ENCODE data around the gene LPP. TPM values are rescaled to one million over a fixed set of nuclear protein-coding genes. Genes with fewer than 3 reads are reported as not detected.
A peak's percentile ranks its signal among the peaks of the same experiment; 100 is the strongest.
"Not testable (repeated sequence)": the region's sequence is repeated elsewhere in the genome, so short reads cannot be mapped to it uniquely, and the experiment has no call there.

LPP gene
- total RNA-seq, 8 experiments from 2014 or later, result 6.0 to 77.8 (median 15.4) TPM

DNA sequence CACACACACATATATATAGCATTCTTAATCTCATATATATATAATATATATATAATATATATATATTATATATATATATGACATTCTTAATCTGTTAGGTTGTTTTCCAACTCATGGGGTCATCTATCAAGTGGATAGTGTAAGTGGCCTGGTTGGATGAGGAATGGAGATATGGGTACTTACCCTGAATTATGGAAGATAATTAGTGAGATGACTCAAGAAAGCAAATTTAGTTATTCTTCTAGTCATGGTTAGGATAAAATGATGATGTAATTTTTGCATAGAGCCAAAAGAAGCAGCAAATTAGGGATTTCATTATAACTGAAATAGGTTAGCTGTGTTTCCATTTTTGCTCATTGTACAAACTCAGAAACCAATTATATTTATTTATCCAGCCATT is 448.2 kb downstream of the LPP start:
- Histone ChIP-seq H3K27ac (no peak overlapping the region), H3K4me1 (replicated peaks in 1 of 2) (peaks cover 6 to 10% of the 10 kb centered on the region in 2 donors), H3K4me3 (no peak overlapping the region)
- in situ Hi-C loops (cut with MboI; ENCODE audit: low pct_unique_long_range_greater_than_20kb in 2 of 9, low sequenced_read_pairs in 9 of 9, unreplicated experiment in 9 of 9), result no loop called here
- no peak for ATAC-seq (replicated peaks in 6 of 8)

DNA sequence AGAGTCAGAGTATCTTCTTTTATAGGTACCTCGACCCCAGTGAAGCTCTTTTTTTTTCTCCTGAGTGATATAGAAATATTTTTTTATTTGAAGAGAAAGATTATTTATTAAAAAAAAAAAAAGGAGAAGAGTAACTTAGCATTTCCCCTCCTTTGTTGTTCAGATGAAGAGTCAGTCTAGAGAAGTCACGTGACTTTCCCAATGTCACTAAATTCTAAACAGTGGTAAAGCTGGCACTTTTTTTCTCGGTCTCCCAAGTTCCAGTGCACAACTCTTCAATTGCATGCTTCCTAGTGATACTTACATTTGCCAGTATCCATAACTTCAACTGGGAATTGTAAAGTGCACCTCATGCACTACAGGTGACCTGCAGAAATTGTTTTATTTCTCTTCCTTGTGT is 448.7 kb downstream of the LPP start:
- peaks cover 6 to 10% of the 10 kb centered on the region in 2 donors for H3K4me1 ChIP-seq (replicated peaks in 1 of 2)
- 75 to 100% (median 90%) methylated on average over 1 to 3 of the region's 3 CpGs; no CpG with 5 or more reads in 1 of the 10 experiments for WGBS, 10 experiments
- no peak overlapping the region for H3K4me3 ChIP-seq
- in situ Hi-C loops (cut with MboI; ENCODE audit: low pct_unique_long_range_greater_than_20kb in 2 of 9, low sequenced_read_pairs in 9 of 9, unreplicated experiment in 9 of 9), result no loop called here
- ATAC-seq (replicated peaks in 6 of 8), result no peak
- no peak overlapping the region for H3K27ac ChIP-seq

DNA sequence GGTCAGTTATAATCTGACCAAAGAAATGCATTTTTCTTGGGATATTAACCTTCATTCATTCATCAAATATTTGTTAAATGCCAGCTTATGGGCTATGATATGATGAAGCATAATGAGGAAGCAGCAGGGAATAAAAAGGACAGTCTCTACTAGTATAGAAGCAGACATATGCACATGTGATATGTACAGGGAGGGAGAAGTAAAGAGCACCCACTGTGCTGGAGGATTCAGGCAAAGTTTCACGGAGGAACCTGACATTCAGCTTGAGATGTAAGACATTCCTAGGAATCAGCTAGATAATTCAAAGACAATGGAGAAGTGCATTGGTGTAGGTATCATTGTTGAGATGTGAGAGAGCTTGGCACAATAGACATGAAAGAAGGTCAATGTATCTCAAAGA is 450.7 kb downstream of the LPP start:
- ATAC-seq (replicated peaks in 6 of 8), result no peak
- WGBS, 10 experiments, result 20 to 100% (median 94%) methylated on average over 1 of the region's 1 CpG; no CpG with 5 or more reads in 6 of the 10 experiments
- in situ Hi-C loops (cut with MboI; ENCODE audit: low pct_unique_long_range_greater_than_20kb in 2 of 9, low sequenced_read_pairs in 9 of 9, unreplicated experiment in 9 of 9), result no loop called here
- Histone ChIP-seq H3K4me3 (no peak overlapping the region), H3K27ac (no peak overlapping the region), H3K4me1 (replicated peaks in 1 of 2) (peaks cover 3% of the 10 kb centered on the region in 2 donors)

DNA sequence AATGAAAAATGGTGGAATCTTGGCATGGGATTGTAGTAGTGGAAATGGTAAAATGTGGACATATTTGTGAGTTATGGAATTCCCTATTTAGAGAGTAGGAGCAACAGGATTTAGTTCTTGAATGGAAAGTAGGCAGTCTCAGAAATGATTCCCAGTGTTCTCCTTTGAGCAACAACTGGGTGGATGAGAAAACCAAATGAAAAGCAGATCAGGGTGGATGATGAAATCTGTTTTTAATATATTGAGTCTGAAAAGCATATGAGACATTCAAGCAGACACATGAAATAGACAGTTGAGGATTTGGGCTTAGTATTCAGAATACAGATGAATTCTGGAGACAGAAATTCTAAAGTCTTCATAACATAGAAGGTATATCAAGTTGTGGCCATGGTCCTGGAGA is 451.3 kb downstream of the LPP start:
- H3K27ac ChIP-seq, result no peak overlapping the region
- in situ Hi-C loops (cut with MboI; ENCODE audit: low pct_unique_long_range_greater_than_20kb in 2 of 9, low sequenced_read_pairs in 9 of 9, unreplicated experiment in 9 of 9), result no loop called here
- peaks cover 2 to 3% of the 10 kb centered on the region in 2 donors for H3K4me1 ChIP-seq (replicated peaks in 1 of 2)
- H3K4me3 ChIP-seq, result no peak overlapping the region
- peak in 2 of 8 experiments; percentile 45 to 61 for ATAC-seq (replicated peaks in 6 of 8)

DNA sequence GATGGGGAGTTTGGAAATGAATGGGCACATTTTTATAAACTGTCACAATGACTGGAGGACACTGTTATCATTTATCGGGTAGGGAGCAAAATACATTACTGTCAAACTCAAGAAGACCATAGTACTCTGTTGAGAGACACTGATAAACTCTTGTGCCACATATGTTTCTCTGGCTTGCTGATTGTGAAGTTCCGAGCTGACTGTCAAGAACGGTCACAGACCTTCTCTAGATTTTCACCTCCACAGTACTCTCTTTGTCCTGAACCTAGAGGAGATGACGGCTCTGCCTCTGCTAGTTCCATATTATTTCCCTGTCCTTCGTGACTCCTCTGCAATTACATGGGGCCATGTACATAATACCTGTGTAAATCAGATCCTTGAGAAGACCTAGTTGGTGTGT is 451.9 kb downstream of the LPP start:
- ATAC-seq (replicated peaks in 6 of 8), result no peak
- in situ Hi-C loops (cut with MboI; ENCODE audit: low pct_unique_long_range_greater_than_20kb in 2 of 9, low sequenced_read_pairs in 9 of 9, unreplicated experiment in 9 of 9), result no loop called here
- 68 to 100% (median 86%) methylated on average over 1 to 5 of the region's 5 CpGs; no CpG with 5 or more reads in 2 of the 10 experiments for WGBS, 10 experiments
- Histone ChIP-seq H3K4me1 (replicated peaks in 1 of 2) (peaks cover 2 to 3% of the 10 kb centered on the region in 2 donors), H3K27ac (no peak overlapping the region), H3K4me3 (no peak overlapping the region)

DNA sequence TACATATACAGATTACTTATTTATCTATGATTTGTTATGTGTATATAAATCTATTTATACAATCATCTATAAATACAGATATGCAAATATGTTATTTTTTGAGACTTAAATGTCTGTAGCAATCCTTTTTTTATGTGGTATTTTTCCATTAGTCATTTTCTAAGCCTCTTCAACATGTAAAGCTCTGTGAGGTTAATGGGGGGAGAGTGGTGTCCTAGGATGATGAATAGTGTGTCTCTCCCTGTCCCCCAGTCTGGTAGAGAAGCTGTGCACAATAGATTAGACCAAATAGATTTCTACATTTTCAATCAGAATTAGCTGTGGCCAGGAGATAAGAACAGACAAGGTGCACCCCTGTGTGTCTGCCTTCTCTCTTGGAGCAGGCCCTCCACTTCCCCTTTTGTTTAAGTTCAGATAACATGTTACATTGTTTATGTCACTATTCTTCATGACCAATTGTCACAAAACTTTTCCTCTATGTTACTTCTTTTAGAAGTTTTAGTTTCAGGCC is 453.9 kb downstream of the LPP start:
- H3K27ac ChIP-seq, result no peak overlapping the region
- in situ Hi-C loops (cut with MboI; ENCODE audit: low pct_unique_long_range_greater_than_20kb in 2 of 9, low sequenced_read_pairs in 9 of 9, unreplicated experiment in 9 of 9), result no loop called here
- H3K4me1 ChIP-seq (replicated peaks in 1 of 2), result peaks cover 2 to 3% of the 10 kb centered on the region in 2 donors
- no peak for ATAC-seq (replicated peaks in 6 of 8)
- H3K4me3 ChIP-seq, result no peak overlapping the region

DNA sequence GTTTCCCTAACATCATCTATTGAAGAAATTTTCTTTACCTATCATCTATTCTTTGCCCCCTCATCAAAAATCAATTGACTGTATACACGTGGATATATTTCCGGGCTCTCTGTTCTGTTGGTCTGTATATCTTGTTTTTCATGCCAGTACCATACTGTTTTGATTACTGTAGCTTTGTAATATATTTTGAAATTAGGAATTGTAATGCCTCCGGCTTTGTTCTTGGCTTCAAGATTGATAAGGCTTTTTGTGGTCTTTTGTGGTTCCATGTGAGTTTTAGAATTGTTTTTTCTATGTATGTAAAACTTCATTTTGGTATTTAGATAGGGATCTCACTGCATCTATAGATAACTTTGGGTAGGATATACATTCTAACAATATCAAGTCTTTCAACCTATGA is 454.4 kb downstream of the LPP start:
- no peak for ATAC-seq (replicated peaks in 6 of 8)
- in situ Hi-C loops (cut with MboI; ENCODE audit: low pct_unique_long_range_greater_than_20kb in 2 of 9, low sequenced_read_pairs in 9 of 9, unreplicated experiment in 9 of 9), result no loop called here
- H3K4me3 ChIP-seq, result no peak overlapping the region
- H3K27ac ChIP-seq, result no peak overlapping the region
- 78 to 100% (median 96%) methylated on average over 2 to 3 of the region's 3 CpGs; no CpG with 5 or more reads in 1 of the 10 experiments for WGBS, 10 experiments
- peaks cover 2 to 3% of the 10 kb centered on the region in 2 donors for H3K4me1 ChIP-seq (replicated peaks in 1 of 2)

DNA sequence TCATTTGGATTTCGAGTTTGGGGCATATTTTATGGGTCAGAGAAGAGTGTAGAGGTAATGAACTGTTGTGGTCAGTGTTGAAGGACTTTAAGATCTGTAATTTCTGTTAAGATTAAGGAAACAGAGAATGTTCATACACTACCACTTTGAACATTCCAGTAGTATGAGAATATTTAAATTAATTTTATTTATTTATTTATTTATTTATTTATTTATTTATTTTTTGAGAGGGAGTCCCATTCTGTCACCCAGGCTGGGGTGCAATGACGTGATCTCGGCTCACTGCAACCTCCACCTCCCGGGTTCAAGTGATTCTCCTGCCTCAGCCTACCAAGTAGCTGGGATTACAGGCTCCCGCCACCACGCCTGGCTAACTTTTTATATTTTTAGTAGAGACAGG is 459.8 kb downstream of the LPP start:
- in situ Hi-C loops (cut with MboI; ENCODE audit: low pct_unique_long_range_greater_than_20kb in 2 of 9, low sequenced_read_pairs in 9 of 9, unreplicated experiment in 9 of 9); H3K4me1 ChIP-seq (replicated peaks in 1 of 2); ATAC-seq (replicated peaks in 6 of 8); H3K4me3 ChIP-seq; H3K27ac ChIP-seq: not testable (repeated sequence)
- 56 to 100% (median 87%) methylated on average over 1 to 4 of the region's 6 CpGs; no CpG with 5 or more reads in 2 of the 10 experiments for WGBS, 10 experiments

DNA sequence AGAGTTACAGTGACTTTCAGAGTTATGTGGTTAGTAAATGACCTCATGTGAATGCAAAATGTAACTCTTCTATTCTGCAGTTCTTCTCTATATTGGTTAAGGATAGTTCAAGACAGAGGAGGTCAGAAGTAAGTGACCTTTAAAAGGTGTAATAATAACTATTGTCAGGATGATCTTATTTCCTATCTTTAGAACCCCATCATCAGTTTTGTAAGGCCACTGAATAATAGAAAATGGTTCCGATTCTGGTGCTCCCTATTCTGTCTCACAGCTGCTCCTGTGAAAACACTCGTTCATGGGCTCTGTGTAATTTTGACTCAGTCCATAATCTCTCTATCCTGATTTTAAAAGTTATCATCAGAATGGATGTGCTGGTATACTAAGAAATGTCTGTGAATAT is 463.3 kb downstream of the LPP start:
- Histone ChIP-seq H3K4me1 (replicated peaks in 1 of 2) (no peaks in the 10 kb centered on the region), H3K27ac (no peak overlapping the region), H3K4me3 (no peak overlapping the region)
- ATAC-seq (replicated peaks in 6 of 8), result no peak
- in situ Hi-C loops (cut with MboI; ENCODE audit: low pct_unique_long_range_greater_than_20kb in 2 of 9, low sequenced_read_pairs in 9 of 9, unreplicated experiment in 9 of 9), result no loop called here
- WGBS, 10 experiments, result 17 to 100% (median 93%) methylated on average over 1 to 2 of the region's 2 CpGs; no CpG with 5 or more reads in 2 of the 10 experiments

DNA sequence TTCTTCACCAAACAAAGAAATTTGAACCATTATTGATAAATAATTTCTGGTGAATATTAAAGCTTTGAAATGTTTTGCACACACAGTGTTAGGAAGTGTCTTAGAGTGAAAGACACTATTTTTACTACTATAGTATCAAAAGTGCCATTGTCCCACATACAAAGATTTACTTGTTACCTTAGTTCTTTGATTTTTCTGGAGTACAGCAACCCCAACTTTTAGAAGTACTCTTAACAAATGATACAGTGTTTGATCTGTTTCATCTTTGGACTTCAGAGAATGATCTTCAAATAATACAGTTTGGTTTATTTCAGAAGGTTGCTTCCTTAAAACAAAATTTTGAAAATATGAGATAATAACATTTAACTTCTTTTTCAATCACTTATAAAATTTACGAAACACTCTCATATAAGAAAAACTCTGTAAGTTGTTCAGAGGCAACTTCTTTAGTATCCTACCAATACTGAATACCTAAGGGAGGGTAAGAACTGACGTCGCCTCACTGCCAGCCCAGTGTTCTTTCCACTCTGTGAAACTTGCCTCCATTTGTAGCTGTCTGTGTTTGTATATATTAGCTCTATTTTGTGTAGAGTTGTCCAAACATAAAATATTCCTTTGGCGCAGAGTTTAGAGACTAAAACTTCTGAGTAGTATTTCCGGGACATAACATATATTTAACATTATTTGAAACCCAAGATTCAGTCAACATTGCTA is 464.2 kb downstream of the LPP start:
- no peaks in the 10 kb centered on the region for H3K4me1 ChIP-seq (replicated peaks in 1 of 2)
- 90 to 100% (median 96%) methylated on average over 2 to 5 of the region's 5 CpGs for WGBS, 10 experiments
- in situ Hi-C loops (cut with MboI; ENCODE audit: low pct_unique_long_range_greater_than_20kb in 2 of 9, low sequenced_read_pairs in 9 of 9, unreplicated experiment in 9 of 9), result no loop called here
- H3K27ac ChIP-seq, result no peak overlapping the region
- H3K4me3 ChIP-seq, result no peak overlapping the region
- no peak for ATAC-seq (replicated peaks in 6 of 8)

DNA sequence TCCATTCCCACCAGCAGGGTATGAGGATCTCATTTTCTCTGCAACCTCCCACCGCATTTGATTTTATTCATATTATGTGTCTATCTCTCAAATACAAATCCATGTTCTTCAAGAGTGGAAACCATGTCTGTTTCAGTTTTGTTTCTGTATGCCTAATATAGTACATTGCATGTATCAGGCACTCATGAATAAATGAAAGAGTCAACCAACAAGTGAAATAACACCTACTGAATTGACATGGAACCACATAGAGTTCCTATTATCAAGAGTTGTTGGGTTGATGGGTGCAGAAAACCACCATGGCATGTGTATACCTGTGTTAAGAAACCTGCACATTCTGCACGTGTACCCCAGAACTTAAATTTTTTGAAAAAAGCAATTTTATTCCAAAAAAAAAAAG is 466.8 kb downstream of the LPP start:
- in situ Hi-C loops (cut with MboI; ENCODE audit: low pct_unique_long_range_greater_than_20kb in 2 of 9, low sequenced_read_pairs in 9 of 9, unreplicated experiment in 9 of 9), result no loop called here
- H3K4me1 ChIP-seq (replicated peaks in 1 of 2), result no peaks in the 10 kb centered on the region
- no peak for ATAC-seq (replicated peaks in 6 of 8)
- no peak overlapping the region for H3K4me3 ChIP-seq
- no peak overlapping the region for H3K27ac ChIP-seq
- 89 to 100% (median 100%) methylated on average over 1 to 2 of the region's 2 CpGs; no CpG with 5 or more reads in 3 of the 10 experiments for WGBS, 10 experiments

DNA sequence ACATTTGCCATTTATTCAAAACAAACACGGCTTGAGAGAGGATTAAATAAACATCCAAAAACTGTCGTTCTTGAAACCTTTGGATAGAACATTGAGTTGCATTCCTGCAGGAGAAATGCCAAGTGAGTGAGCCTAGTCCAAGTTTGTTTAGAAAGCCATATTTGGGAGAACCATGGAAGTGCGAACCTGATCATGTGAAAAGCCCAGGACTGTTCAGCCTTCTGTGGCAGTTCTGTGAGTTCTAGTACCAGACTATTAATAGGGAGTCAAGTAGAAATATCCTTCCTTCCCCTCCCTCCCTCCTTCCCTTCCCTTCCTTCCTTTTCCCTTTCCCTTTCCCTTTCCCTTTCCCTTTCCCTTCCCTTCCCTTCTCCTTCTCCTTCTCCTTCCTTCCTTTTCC is 470.4 kb downstream of the LPP start:
- Histone ChIP-seq H3K4me3 (no peak overlapping the region), H3K27ac (no peak overlapping the region), H3K4me1 (replicated peaks in 1 of 2) (no peaks in the 10 kb centered on the region)
- in situ Hi-C loops (cut with MboI; ENCODE audit: low pct_unique_long_range_greater_than_20kb in 2 of 9, low sequenced_read_pairs in 9 of 9, unreplicated experiment in 9 of 9), result no loop called here
- 0 to 100% (median 76%) methylated on average over 1 to 3 of the region's 3 CpGs for WGBS, 10 experiments
- ATAC-seq (replicated peaks in 6 of 8), result no peak

DNA sequence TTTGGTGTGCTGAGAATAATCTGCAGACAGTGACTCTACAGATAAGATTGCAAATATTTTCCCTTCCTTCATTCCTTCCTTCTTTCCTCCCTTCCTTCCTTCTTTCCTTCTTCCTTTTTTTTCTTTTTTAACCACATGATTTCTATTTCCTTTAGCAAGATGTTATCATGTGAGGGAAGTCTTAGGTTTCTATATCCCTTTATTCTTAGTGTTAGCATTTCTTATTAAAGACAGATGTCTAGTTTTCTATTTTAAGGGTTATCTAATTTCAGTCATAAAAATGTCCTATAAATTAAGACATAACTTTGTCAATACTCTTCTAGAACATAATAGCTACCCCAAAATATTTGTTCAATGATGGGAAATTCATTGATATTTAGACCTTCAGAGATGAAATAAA is 470.9 kb downstream of the LPP start:
- Histone ChIP-seq H3K4me1 (replicated peaks in 1 of 2) (no peaks in the 10 kb centered on the region), H3K27ac (no peak overlapping the region), H3K4me3 (no peak overlapping the region)
- in situ Hi-C loops (cut with MboI; ENCODE audit: low pct_unique_long_range_greater_than_20kb in 2 of 9, low sequenced_read_pairs in 9 of 9, unreplicated experiment in 9 of 9), result no loop called here
- no peak for ATAC-seq (replicated peaks in 6 of 8)

DNA sequence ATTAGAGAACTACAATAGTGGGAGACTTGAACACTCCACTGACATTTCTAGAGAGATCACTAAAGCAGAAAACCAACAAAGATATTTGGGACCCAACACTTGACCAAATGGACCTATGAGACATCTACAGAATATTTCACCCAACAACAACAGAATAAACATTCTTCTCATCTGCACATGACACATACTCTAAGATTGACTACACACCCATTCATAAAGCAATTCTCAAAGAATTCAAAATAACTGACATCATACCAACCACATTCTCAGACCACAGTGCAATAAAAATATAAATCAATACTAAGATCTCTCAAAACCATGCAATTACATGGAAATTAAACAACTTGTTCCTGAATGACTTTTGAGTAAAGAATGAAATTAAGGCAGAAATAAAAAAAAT is 473.7 kb downstream of the LPP start:
- in situ Hi-C loops (cut with MboI; ENCODE audit: low pct_unique_long_range_greater_than_20kb in 2 of 9, low sequenced_read_pairs in 9 of 9, unreplicated experiment in 9 of 9), result no loop called here
- Histone ChIP-seq H3K27ac (no peak overlapping the region), H3K4me1 (replicated peaks in 1 of 2) (no peaks in the 10 kb centered on the region), H3K4me3 (no peak overlapping the region)
- ATAC-seq (replicated peaks in 6 of 8), result peak in 2 of 8 experiments; percentile 81 to 87
